Fibroblast of peridontal ligament (primary cell): ENCODE measurements around the gene SHB.

Experiments used
- DNase-seq: peaks from one replicate; pipeline ENCODE4 v3.0.0-alpha.2; 2010; ENCODE audit errors: extremely low read depth

Gene SHB, protein sequence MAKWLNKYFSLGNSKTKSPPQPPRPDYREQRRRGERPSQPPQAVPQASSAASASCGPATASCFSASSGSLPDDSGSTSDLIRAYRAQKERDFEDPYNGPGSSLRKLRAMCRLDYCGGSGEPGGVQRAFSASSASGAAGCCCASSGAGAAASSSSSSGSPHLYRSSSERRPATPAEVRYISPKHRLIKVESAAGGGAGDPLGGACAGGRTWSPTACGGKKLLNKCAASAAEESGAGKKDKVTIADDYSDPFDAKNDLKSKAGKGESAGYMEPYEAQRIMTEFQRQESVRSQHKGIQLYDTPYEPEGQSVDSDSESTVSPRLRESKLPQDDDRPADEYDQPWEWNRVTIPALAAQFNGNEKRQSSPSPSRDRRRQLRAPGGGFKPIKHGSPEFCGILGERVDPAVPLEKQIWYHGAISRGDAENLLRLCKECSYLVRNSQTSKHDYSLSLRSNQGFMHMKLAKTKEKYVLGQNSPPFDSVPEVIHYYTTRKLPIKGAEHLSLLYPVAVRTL

GRCh38 chr9:38068701-38069628 is at the start of gene SHB:
Gene SHB (minus strand): TSS chr9:38069227. CDS start chr9:38068645, 582 bp downstream.
- peak; percentile 47 for DNase-seq

DNA sequence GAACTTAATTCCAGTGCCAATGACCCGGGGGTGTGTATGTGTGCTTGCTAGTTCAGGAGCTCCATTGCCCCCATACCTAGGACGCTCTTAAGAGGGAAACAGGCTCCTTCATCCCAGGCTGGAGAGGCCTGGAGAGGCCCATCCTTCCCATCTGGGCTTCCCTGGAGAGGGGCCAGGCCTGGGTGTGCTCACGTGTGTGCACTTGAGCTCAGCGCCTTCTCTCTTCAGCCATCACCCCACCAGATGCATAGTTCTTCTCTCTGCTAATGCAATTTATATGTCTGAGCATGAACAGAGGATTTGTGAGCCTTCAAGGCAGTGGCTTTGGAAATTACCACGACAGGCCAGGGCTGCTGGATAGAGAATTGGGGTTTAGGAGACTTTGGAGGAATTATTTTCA is 48.6 kb upstream of the SHB start:
- no peak for DNase-seq

DNA sequence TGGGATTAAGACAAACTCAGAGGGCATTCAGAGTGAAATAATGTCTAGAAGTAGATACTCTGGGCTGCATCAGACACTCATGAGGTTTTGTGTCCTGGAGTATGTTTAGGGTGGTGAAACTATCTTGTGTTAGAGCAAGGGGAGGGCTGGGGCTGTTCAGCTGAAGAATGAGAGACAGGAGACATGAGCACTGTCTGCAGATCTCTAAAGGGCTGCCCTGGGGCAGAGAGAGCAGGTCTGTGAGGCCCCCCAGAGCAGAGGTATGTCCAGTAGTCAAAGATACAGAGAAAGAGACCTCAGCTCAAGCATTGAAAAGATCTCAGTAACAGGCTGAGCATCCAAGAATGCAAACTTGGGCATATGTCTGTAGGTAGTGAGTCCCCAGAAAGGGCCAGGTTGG is 45.9 kb upstream of the SHB start:
- no peak for DNase-seq

DNA sequence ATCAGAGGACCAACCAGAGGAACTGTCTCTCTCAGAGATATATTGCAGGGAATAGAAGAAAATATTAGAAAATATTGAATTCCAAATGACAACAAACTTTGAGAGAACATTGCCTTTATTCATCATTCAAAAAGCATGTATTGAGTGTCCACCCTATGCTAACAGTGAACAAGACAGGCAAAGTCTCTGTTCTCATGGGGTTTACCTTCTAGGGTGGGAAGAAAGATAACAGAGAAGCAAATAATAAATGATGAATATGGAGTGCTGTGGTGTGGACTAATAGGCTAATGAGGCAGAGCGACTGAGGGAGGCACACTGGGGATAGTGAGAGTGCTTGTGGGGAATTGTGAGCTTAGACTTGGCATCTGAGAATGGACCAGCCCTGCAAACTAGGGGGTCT is 43.4 kb upstream of the SHB start:
- DNase-seq, result no peak

- no peak for DNase-seq
These were observed 43.0 kb upstream of the SHB start for GRCh38 chr9:38112049-38112448.

DNA sequence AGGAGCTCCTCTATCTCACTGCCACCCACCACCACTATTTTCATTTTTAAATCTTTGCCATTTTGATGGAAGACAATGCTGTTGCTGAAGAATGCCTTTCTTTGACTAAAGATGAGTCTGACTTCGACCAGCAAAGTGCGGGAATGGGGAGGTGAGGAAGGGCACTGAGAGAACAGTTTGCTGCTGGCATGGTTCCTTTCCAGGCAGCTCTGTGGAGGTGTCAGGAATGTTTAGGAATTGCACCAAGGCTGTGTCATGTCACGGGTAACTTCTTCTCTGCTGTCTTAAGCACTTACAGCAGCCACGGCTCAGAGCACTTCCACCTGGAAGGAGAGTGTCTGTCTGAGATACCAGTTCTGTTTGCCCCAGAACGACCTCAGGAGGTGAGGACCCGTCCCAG is 41.4 kb upstream of the SHB start:
- DNase-seq, result no peak

DNA sequence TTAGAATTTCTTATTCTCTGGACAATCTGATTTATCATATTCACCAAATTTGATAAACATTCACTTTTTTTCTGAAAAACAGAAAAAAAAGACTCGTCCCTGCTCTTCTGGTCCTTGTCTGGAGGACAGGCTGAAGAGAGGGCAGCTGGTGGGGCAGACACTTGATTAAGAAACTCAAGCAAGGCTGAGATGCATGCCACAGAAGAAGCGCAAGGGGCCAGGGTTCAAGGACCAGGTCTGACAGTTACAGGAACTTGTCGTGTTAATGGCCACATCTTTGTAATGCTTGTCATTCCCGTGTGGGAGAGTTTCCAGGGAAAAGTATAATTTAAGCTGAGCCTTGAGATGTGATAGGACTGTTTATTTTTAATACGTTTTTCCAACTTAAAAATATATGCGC is 40.6 kb upstream of the SHB start:
- DNase-seq, result no peak

GRCh38 chr9:38108326-38108725 is 39.3 kb upstream of the SHB start:
- no peak for DNase-seq

GRCh38 chr9:38107811-38108304 is 38.8 kb upstream of the SHB start:
- no peak for DNase-seq

GRCh38 chr9:38107405-38107804 is 38.4 kb upstream of the SHB start:
- no peak for DNase-seq

DNA sequence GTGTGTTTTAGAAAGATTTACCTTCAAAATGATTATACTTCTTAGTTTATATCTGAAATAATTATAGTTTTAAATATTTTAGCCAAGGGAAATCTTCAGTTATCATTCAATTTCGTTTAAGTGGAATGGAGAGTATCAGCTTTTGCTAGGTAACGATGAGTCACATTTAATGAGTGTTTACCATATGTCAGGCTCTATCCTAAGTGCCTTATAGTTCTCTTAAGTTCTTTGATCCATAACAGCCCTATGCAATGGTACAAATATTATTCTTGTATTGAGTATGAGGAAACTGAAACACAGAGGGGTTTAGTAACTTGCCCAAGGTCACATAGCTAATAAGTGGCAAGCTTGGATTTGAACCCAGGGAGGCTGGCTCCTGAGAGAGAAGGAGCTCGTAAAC is 37.5 kb upstream of the SHB start:
- no peak for DNase-seq

DNA sequence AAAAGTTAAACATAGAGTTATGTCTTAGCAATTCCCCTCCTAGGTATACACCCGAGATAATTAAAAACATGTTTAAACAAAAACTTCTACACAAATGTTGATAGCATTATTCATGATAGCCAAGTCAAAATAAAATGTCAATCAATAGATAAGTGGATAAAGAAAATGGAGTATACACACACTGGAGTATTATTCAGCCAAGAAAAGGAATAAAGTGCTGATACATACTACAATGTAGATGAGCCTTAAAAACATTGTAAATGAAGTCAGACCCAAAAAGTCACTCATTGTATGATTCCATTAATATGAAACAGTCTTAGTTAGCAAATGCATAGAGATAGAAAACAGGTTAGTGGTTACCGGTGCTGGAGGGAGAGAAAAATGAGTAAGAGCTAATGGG is 34.3 kb upstream of the SHB start:
- DNase-seq, result no peak

DNA sequence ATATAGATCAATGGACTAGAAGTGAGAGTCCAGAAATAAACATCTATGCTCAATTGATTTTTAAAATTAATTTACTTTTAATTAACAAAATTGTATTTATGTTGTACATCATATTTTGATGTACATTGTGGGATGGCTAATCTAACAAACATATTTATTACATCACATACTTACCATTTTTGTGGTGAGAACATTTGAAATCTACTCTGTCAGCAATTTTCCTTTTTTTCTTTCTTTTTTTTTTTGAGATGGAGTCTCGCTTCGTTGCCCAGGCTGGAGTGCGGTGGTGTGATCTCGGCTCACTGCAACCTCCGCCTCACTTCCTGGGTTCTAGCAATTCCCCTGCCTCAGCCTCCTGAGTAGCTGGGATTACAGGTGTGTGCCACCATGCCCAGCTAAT is 32.4 kb upstream of the SHB start:
- no peak for DNase-seq

- DNase-seq, result no peak
These were observed 27.3 kb upstream of the SHB start for GRCh38 chr9:38096238-38096805.

DNA sequence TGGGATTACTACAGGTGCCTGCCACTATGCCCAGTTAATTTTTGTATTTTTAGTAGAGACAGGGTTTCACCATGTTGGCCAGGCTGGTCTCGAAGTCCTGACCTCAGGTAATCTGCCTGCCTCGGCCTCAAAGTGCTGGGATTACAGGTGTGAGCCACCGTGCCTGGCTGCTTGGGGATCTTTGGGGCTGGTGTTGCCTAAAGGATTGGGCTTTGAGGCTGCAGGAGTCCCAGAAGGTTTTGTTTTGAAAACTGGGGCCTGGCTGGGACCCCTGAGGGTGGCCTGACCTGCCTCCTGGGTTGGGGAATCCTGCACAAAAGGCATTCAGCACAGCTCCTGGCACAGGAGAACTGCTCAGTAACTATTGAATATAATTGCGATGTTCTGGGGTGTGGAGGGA is 25.1 kb upstream of the SHB start:
- no peak for DNase-seq

- no peak for DNase-seq
These were observed 23.6 kb upstream of the SHB start for GRCh38 chr9:38092656-38093055.

DNA sequence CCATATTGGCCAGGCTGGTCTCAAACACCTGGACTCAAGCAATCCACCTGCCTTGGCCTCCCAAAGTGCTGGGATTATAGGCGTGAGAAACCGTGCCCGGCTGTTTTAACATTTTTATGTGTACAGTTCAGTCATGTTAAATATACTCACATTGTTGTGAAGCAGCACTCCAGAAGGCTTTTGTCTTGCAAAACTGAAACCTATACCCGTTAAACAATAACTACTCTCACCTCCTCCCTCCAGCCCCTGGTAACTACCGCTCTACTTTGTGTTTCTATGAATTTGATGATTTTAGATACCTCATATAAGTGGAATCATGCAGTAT is 23.1 kb upstream of the SHB start:
- no peak for DNase-seq

DNA sequence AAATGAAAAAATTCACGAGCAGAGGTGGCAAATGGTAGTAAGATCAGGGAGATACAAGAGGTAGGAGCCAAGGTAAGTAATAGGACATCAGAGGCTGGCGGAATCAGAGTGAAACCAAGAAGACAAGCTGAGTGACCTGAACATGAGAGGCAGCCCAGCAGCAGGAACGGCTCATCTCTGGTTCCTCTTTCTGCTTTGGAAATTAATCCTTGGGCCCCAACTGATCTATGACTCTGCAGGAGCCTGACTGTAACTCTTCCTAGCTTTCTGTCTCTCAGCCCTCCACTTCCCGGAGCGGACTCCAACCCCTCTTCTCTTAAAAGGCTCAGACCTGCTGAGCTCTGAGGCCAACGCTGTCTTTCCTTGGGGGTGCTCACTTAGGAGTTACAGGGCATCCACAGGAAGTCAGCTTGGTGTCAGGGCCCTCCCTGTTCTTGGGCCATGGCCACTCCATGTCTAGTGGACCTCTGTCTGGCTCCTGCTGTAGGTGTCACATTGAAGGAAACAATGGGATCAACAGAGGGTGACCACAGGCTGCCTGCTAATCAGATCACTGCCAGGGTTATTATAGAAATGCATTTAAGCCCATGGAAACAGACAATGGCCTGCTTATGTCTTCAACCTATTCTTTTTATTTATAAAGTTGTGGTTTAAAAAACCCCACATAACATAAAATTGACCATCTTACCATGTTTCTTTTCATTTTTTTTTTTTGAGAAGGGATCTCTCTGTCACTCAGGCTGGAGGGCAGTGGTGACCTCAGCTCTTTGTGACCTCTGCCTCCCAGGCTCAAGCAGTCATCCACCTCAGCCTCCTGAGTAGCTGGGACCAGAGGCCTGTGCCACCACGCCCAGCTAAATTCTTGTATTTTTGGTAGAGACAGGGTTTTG is 22.5 kb upstream of the SHB start:
- DNase-seq, result no peak

DNA sequence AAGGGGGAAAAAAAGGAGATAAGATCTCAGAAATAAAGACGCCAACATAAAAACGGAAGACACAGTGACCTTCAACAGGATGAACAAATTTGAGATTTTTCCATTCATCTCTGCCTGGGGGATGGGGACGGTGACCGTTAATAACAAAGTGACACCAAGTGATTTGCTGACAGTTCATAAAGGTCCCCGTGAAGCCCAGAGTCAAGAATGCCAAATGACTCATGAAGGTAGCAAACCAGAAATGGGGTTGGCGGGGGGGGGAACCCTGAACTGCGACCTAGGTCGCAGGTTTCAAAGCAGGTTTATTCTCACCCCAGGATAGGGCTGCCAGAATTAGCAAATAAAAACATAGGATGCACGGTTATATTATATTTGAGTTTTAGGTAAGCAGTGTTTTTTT is 21.1 kb upstream of the SHB start:
- DNase-seq, result no peak

DNA sequence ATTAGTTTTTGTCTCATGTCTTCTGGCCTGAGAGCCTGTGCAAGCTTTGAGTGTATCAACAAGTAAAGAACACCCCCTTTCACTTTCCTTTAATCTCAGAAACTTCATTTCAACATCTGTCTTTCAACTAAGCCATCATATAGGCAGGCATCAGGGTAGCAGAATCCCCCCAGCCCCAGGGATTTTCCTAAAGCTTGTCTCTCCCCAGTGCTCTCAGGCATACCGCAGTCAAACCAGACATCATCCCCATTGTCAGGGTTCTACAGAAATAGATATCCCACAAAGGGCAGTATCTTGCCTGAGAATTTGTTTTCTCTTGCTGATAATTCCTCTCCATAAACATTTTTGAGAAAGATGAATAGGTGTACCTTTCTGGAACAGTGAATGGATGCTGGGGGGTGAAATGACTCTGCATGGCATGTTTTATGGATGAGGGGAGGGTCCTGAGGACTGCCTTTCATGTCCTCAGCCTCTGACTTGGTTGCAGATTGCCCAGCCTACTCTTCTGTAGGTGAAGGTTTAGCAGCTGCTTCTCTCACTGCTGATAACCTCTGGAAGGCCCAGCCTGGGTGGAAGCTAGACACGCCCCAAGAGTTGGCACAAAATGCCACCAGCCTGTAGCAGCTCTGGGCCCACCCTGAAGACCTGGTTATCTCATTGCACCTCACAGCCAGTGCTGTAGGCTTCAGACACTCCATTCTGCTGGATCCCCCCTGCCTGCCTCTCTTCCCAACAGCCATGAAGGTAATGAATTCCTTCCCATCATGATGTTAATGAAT is 20.5 kb upstream of the SHB start:
- DNase-seq, result no peak
